ENCODE results near the gene ADAMTSL5.
A peak's percentile ranks its signal among the peaks of the same experiment; 100 is the strongest.

Gene ADAMTSL5

DNA sequence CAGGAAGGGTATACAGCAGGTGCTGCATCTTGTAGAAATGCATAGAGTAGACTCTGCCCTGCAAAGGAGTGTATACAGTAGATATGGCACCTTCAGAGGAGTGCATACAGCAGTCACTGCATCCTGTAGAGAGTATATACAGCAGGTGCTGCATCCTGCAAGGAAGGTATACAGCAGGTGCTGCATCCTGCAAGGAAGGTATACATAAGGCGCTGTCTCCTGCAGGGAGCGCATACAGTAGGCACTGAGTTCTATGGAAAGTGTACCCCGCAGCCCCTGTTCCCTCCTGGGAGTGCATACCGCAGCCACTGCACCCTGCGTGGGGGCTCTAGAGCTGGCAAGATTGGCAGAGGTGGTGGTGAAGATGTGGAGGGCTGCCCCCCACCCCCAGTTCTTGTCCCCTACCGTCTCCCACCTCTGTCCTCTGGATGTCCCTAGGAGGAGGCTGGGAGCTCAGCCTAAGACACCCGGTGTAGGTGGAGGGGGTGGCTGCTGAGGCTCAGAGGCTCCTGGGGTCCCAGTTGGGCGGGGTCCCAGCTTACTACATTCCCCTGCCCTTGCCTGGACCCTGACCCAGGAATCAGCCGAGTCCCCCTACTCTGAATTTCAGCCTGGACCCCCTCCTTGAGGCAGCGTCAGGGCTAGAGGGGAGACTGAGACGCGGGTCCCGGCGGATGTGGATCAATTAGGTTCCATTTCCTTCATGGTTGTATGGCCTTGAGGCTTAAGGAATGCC is 2.3 kb upstream of the ADAMTSL5 start:
- Histone ChIP-seq H3K27me3 (ENCODE audit: low read length) (no peaks in the 10 kb centered on the region), H2AFZ (ENCODE audit: low read depth, low read length, severe bottlenecking) (no peak overlapping the region), H3K9me3 (ENCODE audit: insufficient read depth, low read length) (no peaks in the 10 kb centered on the region), H3K9ac (ENCODE audit: low read length) (no peak overlapping the region), H4K20me1 (ENCODE audit: low read depth, low read length) (no peaks in the 10 kb centered on the region), H3K79me2 (ENCODE audit: insufficient read depth, low read length) (no peaks in the 10 kb centered on the region), H3K36me3 (ENCODE audit: low read length) (no peaks in the 10 kb centered on the region), H3F3A (ENCODE audit: insufficient read depth) (no peaks in the 10 kb centered on the region), H3K9me2 (replicated peaks; ENCODE audit: insufficient read depth, low read length) (no peaks in the 10 kb centered on the region), H3K4me2 (ENCODE audit: low read depth, low read length, poor library complexity, severe bottlenecking) (no peak overlapping the region), H3K27ac (ENCODE audit: low read depth, low read length) (no peak overlapping the region), H3K4me3 (ENCODE audit: insufficient read depth, low read length, poor library complexity, severe bottlenecking) (no peak overlapping the region)
- TF ChIP-seq EZH2phosphoT487 (conservative IDR thresholded peaks at IDR 0.05; ENCODE audit: low read length), result no peak
- TF ChIP-seq, protein P1, sequence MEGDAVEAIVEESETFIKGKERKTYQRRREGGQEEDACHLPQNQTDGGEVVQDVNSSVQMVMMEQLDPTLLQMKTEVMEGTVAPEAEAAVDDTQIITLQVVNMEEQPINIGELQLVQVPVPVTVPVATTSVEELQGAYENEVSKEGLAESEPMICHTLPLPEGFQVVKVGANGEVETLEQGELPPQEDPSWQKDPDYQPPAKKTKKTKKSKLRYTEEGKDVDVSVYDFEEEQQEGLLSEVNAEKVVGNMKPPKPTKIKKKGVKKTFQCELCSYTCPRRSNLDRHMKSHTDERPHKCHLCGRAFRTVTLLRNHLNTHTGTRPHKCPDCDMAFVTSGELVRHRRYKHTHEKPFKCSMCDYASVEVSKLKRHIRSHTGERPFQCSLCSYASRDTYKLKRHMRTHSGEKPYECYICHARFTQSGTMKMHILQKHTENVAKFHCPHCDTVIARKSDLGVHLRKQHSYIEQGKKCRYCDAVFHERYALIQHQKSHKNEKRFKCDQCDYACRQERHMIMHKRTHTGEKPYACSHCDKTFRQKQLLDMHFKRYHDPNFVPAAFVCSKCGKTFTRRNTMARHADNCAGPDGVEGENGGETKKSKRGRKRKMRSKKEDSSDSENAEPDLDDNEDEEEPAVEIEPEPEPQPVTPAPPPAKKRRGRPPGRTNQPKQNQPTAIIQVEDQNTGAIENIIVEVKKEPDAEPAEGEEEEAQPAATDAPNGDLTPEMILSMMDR (IDR thresholded peaks at IDR 0.05; ENCODE audit: insufficient read depth, low read length, poor library complexity, severe bottlenecking), result no peak

DNA sequence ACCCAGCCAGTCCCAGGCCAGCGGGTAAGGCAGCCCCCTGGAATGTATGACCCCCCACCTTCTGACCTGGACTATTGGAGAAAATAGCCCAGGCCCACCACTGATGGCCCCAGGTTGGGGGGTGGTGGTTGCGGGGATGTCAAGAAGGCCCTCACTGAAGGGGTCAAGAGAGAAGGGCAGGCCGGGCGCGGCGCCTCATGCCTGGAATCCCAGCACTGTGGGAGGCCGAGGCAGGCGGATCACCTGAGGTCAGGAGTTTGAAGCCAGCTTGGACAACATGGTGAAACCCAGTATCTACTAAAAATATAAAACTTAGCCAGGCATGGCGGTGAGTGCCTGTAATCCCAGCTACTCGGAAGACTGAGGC is 1.5 kb upstream of the ADAMTSL5 start:
- Histone ChIP-seq H3K27ac (ENCODE audit: low read depth, low read length) (no peak overlapping the region), H3F3A (ENCODE audit: insufficient read depth) (no peaks in the 10 kb centered on the region), H3K4me2 (ENCODE audit: low read depth, low read length, poor library complexity, severe bottlenecking) (no peak overlapping the region), H4K20me1 (ENCODE audit: low read depth, low read length) (no peaks in the 10 kb centered on the region), H3K27me3 (ENCODE audit: low read length) (no peaks in the 10 kb centered on the region), H3K9me2 (replicated peaks; ENCODE audit: insufficient read depth, low read length) (no peaks in the 10 kb centered on the region), H3K9ac (ENCODE audit: low read length) (no peak overlapping the region), H2AFZ (ENCODE audit: low read depth, low read length, severe bottlenecking) (no peak overlapping the region), H3K4me3 (ENCODE audit: insufficient read depth, low read length, poor library complexity, severe bottlenecking) (no peak overlapping the region), H3K79me2 (ENCODE audit: insufficient read depth, low read length) (no peaks in the 10 kb centered on the region), H3K9me3 (ENCODE audit: insufficient read depth, low read length) (no peaks in the 10 kb centered on the region), H3K36me3 (ENCODE audit: low read length) (no peaks in the 10 kb centered on the region)
- TF ChIP-seq EZH2phosphoT487 (conservative IDR thresholded peaks at IDR 0.05; ENCODE audit: low read length), result no peak
- TF ChIP-seq, protein P1 (IDR thresholded peaks at IDR 0.05; ENCODE audit: insufficient read depth, low read length, poor library complexity, severe bottlenecking), result no peak

DNA sequence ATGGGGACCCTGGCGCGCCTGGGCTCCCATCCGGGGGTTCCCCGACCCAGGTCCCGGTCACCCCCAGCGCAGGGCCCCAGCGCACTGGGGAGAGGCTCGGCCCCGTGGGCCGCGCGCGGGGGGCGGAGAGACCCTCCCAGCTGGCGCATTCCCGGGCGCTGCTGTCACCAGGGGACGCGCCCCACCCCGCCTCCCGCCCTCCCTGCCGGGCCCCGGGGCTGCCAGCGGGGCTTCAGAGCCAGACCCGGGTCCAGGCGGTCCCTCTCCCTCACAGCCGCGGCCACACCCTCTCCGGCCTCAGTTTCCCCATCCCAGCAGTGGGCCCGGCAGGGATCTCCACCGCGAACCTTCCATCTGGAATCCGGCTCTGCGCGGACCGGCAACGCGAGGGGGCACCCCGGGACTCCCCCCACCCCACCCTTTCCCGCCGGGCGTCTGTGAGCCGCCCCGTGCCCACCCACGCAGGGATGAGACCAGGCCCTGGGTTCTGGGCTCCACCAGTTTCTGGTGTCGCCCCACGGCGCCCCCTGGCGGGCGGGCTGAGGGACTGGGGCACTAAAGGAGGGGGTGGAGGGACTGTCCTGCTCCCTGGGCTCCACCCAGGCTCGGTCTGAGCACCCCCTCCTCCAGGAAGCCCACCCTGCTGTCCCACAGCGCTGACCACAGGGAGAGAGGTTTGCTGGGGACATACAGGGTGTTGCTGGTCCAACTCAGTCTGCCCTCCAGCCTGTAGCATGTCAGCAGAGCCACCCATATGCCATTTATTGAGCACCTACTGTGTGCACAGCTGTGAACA is 878 bp upstream of the ADAMTSL5 start:
- peak overlapping the region; percentile 18 for H3K4me2 ChIP-seq (ENCODE audit: low read depth, low read length, poor library complexity, severe bottlenecking)
- H3K79me2 ChIP-seq (ENCODE audit: insufficient read depth, low read length), result no peaks in the 10 kb centered on the region
- H3K27me3 ChIP-seq (ENCODE audit: low read length), result no peaks in the 10 kb centered on the region
- no peaks in the 10 kb centered on the region for H3K36me3 ChIP-seq (ENCODE audit: low read length)
- no peaks in the 10 kb centered on the region for H4K20me1 ChIP-seq (ENCODE audit: low read depth, low read length)
- no peaks in the 10 kb centered on the region for H3K9me3 ChIP-seq (ENCODE audit: insufficient read depth, low read length)
- H3K27ac ChIP-seq (ENCODE audit: low read depth, low read length), result no peak overlapping the region
- no peak overlapping the region for H3K9ac ChIP-seq (ENCODE audit: low read length)
- no peak overlapping the region for H2AFZ ChIP-seq (ENCODE audit: low read depth, low read length, severe bottlenecking)
- H3F3A ChIP-seq (ENCODE audit: insufficient read depth), result no peaks in the 10 kb centered on the region
- no peak overlapping the region for H3K4me3 ChIP-seq (ENCODE audit: insufficient read depth, low read length, poor library complexity, severe bottlenecking)
- no peaks in the 10 kb centered on the region for H3K9me2 ChIP-seq (replicated peaks; ENCODE audit: insufficient read depth, low read length)
- TF ChIP-seq, protein P1 (IDR thresholded peaks at IDR 0.05; ENCODE audit: insufficient read depth, low read length, poor library complexity, severe bottlenecking), result peak; percentile 37
- no peak for TF ChIP-seq EZH2phosphoT487 (conservative IDR thresholded peaks at IDR 0.05; ENCODE audit: low read length)

All from SU-DHL-6 (cell line).